ENCODE data around the gene MCM10.
"Not testable (repeated sequence)": the region's sequence is repeated elsewhere in the genome, so short reads cannot be mapped to it uniquely, and the experiment has no call there.

The MCM10 gene

DNA sequence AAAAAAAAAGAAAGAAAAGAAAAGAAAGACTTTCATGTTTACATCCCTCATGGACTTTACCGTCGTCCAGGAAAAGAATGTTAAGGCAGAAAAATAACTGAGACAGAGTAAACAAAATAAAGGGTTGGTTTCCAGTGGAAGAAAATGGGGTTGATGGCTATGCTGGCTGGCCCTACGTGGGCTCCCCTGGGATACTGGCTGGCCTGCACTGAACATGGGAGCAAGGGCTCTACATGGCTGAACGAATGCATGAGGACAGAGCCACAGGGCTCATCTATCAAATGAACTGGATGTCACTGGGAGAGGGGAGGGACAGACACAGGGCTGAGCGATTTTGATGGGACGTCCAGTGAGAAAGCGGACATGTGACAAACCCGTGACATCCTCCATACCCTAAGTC, 75.3 kb downstream of the MCM10 start:
- H3K9me3 ChIP-seq = no peaks in the 10 kb centered on the region
- H3K27me3 ChIP-seq = peaks cover 0 to 14% of the 10 kb centered on the region in 2 donors
- H3K36me3 ChIP-seq = no peaks in the 10 kb centered on the region
- no peak for DNase-seq
- H3K4me1 ChIP-seq = no peaks in the 10 kb centered on the region
- H3K4me3 ChIP-seq = no peak overlapping the region
- H3K27ac ChIP-seq = no peak overlapping the region
- intact Hi-C loops (cut with DNase I; ENCODE audit: low total_unique reads) = no loop called here
- TF ChIP-seq CTCF (IDR thresholded peaks at IDR 0.05) = no peak

DNA sequence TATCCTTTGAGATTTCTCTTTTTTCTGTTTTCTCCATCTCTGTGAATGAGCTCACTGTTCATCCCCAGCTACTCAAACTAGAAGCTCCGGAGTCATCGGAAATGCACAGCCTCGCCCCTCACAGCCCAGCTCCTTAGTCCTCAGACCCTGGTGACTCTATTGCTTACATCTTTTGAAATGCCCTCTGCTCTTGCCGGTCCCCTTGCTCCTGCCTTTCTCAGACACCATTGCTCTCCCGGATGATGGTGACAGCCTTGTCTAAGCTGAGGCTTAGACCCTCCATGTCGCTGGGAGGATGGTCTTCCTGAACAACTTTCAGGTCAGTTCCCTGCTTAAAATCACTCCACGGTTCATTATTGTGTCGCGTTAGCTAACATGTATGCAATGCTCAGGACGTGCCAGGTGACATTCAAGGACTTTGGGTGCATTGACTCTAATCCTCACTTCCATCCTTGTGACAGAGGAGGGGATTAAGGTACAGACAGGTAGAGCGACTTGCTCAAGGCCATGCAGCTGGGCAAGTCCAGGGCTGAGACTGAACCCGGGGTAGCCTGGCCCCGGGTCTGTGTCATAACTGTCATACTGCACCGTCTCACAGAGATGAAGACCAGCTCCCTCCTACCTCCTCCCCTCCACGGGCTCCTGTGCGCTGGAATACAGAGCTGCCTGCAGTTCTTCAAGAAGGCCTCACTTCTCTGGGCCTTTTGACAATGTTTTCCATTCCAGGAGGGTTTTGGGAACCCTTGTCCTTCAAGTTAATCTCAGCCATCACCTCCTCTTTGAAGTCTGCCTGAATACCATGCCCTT, 77.1 kb downstream of the MCM10 start:
- H3K9me3 ChIP-seq = no peaks in the 10 kb centered on the region
- TF ChIP-seq CTCF (IDR thresholded peaks at IDR 0.05) = no peak
- DNase-seq = no peak

GRCh38 chr10:13239923-13240322, 78.6 kb downstream of the MCM10 start:
- no peak for DNase-seq
- H3K4me1 ChIP-seq = no peaks in the 10 kb centered on the region
- no peaks in the 10 kb centered on the region for H3K27me3 ChIP-seq
- no peaks in the 10 kb centered on the region for H3K36me3 ChIP-seq
- H3K27ac ChIP-seq = no peak overlapping the region
- intact Hi-C loops (cut with DNase I; ENCODE audit: low total_unique reads) = no loop called here
- H3K4me3 ChIP-seq = no peak overlapping the region
- no peaks in the 10 kb centered on the region for H3K9me3 ChIP-seq
- TF ChIP-seq CTCF (IDR thresholded peaks at IDR 0.05) = no peak

More for the DNA sequence above, 77.1 kb downstream of the MCM10 start:
- H3K4me1 ChIP-seq = no peaks in the 10 kb centered on the region
- H3K27ac ChIP-seq = no peak overlapping the region
- no peak overlapping the region for H3K4me3 ChIP-seq
- no peaks in the 10 kb centered on the region for H3K36me3 ChIP-seq
- H3K27me3 ChIP-seq = peaks cover 0 to 13% of the 10 kb centered on the region in 2 donors
- intact Hi-C loops (cut with DNase I; ENCODE audit: low total_unique reads) = no loop called here

GRCh38 chr10:13241613-13242012, 80.3 kb downstream of the MCM10 start:
- H3K9me3 ChIP-seq = no peaks in the 10 kb centered on the region
- intact Hi-C loops (cut with DNase I; ENCODE audit: low total_unique reads) = no loop called here
- no peak for DNase-seq
- H3K4me3 ChIP-seq = no peak overlapping the region
- no peaks in the 10 kb centered on the region for H3K4me1 ChIP-seq
- no peak overlapping the region for H3K27ac ChIP-seq
- no peak for TF ChIP-seq CTCF (IDR thresholded peaks at IDR 0.05)
- no peaks in the 10 kb centered on the region for H3K27me3 ChIP-seq
- H3K36me3 ChIP-seq = no peaks in the 10 kb centered on the region

DNA sequence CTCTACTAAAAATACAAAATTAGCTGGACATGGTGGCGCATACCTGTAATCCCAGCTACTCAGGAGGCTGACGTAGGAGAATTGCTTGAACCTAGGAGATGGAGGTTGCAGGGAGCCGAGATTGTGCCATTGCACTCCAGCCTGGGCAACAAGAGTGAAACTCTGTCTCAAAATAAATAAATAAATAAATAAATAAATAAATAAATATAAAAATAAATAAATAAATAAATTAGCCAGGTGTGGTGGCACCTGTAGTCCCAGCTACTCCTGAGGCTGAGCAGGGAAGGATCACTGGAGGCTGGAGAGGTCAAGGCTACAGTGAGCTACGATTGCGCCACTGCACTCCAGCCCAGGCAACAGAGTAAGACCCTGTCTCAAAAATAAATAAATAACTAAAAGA, 80.9 kb downstream of the MCM10 start:
- intact Hi-C loops (cut with DNase I; ENCODE audit: low total_unique reads); H3K27me3 ChIP-seq; H3K4me1 ChIP-seq; H3K4me3 ChIP-seq; DNase-seq; H3K27ac ChIP-seq; H3K9me3 ChIP-seq; H3K36me3 ChIP-seq: not testable (repeated sequence)

DNA sequence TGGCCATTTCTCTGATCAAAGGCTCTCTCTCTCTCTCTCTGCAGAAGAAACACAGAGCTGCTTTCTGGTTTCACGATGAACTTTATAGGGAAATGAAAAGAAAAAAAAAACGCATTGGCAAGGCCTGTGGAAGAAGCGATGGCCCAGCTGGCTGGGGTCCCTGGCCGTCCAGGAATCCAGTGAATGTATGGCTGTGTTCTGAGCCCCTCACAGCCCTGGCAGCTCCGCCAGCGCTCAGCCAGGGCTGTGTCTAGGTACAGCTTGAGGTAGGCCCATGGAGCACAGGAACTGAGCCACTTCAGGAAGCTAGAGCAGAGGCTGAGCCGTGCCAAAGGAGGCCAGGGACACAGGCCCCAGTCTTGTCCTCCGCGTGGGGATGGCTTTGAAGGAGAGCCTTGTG, 85.9 kb downstream of the MCM10 start:
- no peak for DNase-seq
- Histone ChIP-seq H3K27me3 (no peaks in the 10 kb centered on the region), H3K4me1 (no peaks in the 10 kb centered on the region), H3K27ac (no peak overlapping the region), H3K4me3 (no peak overlapping the region), H3K36me3 (no peaks in the 10 kb centered on the region), H3K9me3 (no peaks in the 10 kb centered on the region)
- TF ChIP-seq CTCF (IDR thresholded peaks at IDR 0.05) = no peak
- intact Hi-C loops (cut with DNase I; ENCODE audit: low total_unique reads) = no loop called here
